Neutrophil (primary cell): ENCODE measurements around the gene KDM2A.
A peak's percentile ranks its signal among the peaks of the same experiment; 100 is the strongest.

Source experiments
- H3K27ac ChIP-seq: fragments of 200-600 bp; sonication (generic); 2 replicates; pipeline ENCODE4 v1.5.1; 2016; ENCODE audit warnings: mild to moderate bottlenecking, moderate library complexity
- H3K27me3 ChIP-seq: fragments of 200-600 bp; sonication (generic); 2 replicates; pipeline ENCODE4 v1.6.0; 2016; ENCODE audit warnings: mild to moderate bottlenecking
- H3K36me3 ChIP-seq: fragments of 200-600 bp; sonication (generic); 2 replicates; pipeline ENCODE4 v1.5.1; 2017
- H3K4me1 ChIP-seq, 2 experiments: fragments of 200-600 bp in 1 of 2; sonication (generic) in 1 of 2; 1 replicate in 1 of 2; 2 replicates in 1 of 2; pipeline versions ENCODE4 v1.5.1 to v1.6.1; 2013 to 2016; ENCODE audit warnings: low read depth in 1 of 2, low read length in 1 of 2, mild to moderate bottlenecking in 1 of 2, moderate library complexity in 1 of 2; ENCODE audit not compliant: control insufficient read depth in 1 of 2, insufficient read depth in 1 of 2
- H3K4me3 ChIP-seq, 2 experiments: fragments of 200-600 bp in 1 of 2; sonication (generic) in 1 of 2; 1 replicate in 1 of 2; 2 replicates in 1 of 2; pipeline ENCODE4 v1.5.1; 2013 to 2016; ENCODE audit warnings: low read depth in 1 of 2, low read length in 1 of 2, mild to moderate bottlenecking in 1 of 2, moderate library complexity in 1 of 2
- H3K9me3 ChIP-seq: fragments of 200-600 bp; sonication (generic); 2 replicates; pipeline ENCODE4 v1.5.1; 2016
- CTCF ChIP-seq: fragments of 200-600 bp; sonication (generic); IDR thresholded peaks from 2 replicates; pipeline ENCODE4 v1.5.1; 2016; ENCODE audit warnings: antibody characterized with exemption

Gene KDM2A

GRCh38 chr11:67276781-67277230, 157.7 kb downstream of the KDM2A start:
- Histone ChIP-seq H3K27ac (peak overlapping the region; percentile 99), H3K4me1 (peaks cover 99 to 100% of the 10 kb centered on the region in 2 experiments), H3K36me3 (peaks cover 44% of the 10 kb centered on the region), H3K27me3 (no peaks in the 10 kb centered on the region), H3K4me3 (peak overlapping the region; percentile 95 to 97), H3K9me3 (no peaks in the 10 kb centered on the region)
- TF ChIP-seq CTCF, result peak; percentile 66

- H3K9me3 ChIP-seq, result no peaks in the 10 kb centered on the region
- H3K36me3 ChIP-seq, result peaks cover 48% of the 10 kb centered on the region
- H3K27ac ChIP-seq, result peak overlapping the region; percentile 99
- no peaks in the 10 kb centered on the region for H3K27me3 ChIP-seq
- TF ChIP-seq CTCF, result peak; percentile 54
- H3K4me3 ChIP-seq, result peak overlapping the region; percentile 95 to 97
- H3K4me1 ChIP-seq, result peaks cover 99 to 100% of the 10 kb centered on the region in 2 experiments
Measured at GRCh38 chr11:67277231-67277961, 158.3 kb downstream of the KDM2A start.

GRCh38 chr11:67278135-67278938, 159.3 kb downstream of the KDM2A start:
- Histone ChIP-seq H3K27ac (peak overlapping the region; percentile 99), H3K9me3 (no peaks in the 10 kb centered on the region), H3K27me3 (no peaks in the 10 kb centered on the region), H3K4me3 (peak overlapping the region; percentile 95 to 97), H3K4me1 (peaks cover 99 to 100% of the 10 kb centered on the region in 2 experiments), H3K36me3 (peaks cover 54% of the 10 kb centered on the region)
- no peak for TF ChIP-seq CTCF

- no peaks in the 10 kb centered on the region for H3K9me3 ChIP-seq
- H3K4me1 ChIP-seq, result peaks cover 99 to 100% of the 10 kb centered on the region in 2 experiments
- peak overlapping the region; percentile 95 to 97 for H3K4me3 ChIP-seq
- H3K27ac ChIP-seq, result peak overlapping the region; percentile 99
- TF ChIP-seq CTCF, result no peak
- H3K27me3 ChIP-seq, result no peaks in the 10 kb centered on the region
- H3K36me3 ChIP-seq, result peaks cover 59% of the 10 kb centered on the region
Measured at GRCh38 chr11:67278939-67279588, 160.0 kb downstream of the KDM2A start.

- peak overlapping the region; percentile 95 to 97 for H3K4me3 ChIP-seq
- no peak for TF ChIP-seq CTCF
- no peaks in the 10 kb centered on the region for H3K9me3 ChIP-seq
- H3K27ac ChIP-seq, result peak overlapping the region; percentile 99
- H3K36me3 ChIP-seq, result peaks cover 65% of the 10 kb centered on the region
- H3K4me1 ChIP-seq, result peaks cover 99 to 100% of the 10 kb centered on the region in 2 experiments
- no peaks in the 10 kb centered on the region for H3K27me3 ChIP-seq
Measured at GRCh38 chr11:67279589-67280340, 160.7 kb downstream of the KDM2A start.
